HG03439 (cell line): ENCODE measurements around the gene P2RX1.
"Not testable (repeated sequence)": the region's sequence is repeated elsewhere in the genome, so short reads cannot be mapped to it uniquely, and the experiment has no call there.

Experiments used
- ATAC-seq: cut with Tn5 transposase; IDR thresholded peaks from one replicate; pipeline ENCODE4 v1.9.1; 2021; ENCODE audit warnings: mild to moderate bottlenecking, moderate library complexity; ENCODE audit not compliant: unreplicated experiment

The P2RX1 gene

GRCh38 chr17:3952186-3952585 is 35.9 kb upstream of the P2RX1 start:
- ATAC-seq, result no peak

GRCh38 chr17:3951420-3951819 is 35.2 kb upstream of the P2RX1 start:
- ATAC-seq, result no peak

- ATAC-seq, result no peak
Observed at GRCh38 chr17:3951003-3951402, 34.7 kb upstream of the P2RX1 start.

GRCh38 chr17:3950584-3950983 is 34.3 kb upstream of the P2RX1 start:
- ATAC-seq, result no peak

GRCh38 chr17:3949418-3949817 is 33.2 kb upstream of the P2RX1 start:
- ATAC-seq, result no peak

- not testable (repeated sequence) for ATAC-seq
Observed at GRCh38 chr17:3948551-3948950, 32.3 kb upstream of the P2RX1 start.

GRCh38 chr17:3947318-3947810 is 31.1 kb upstream of the P2RX1 start:
- ATAC-seq, result no peak

- ATAC-seq, result no peak
Observed at GRCh38 chr17:3946711-3947235, 30.5 kb upstream of the P2RX1 start.

- ATAC-seq, result no peak
Observed at GRCh38 chr17:3944485-3945388, 28.5 kb upstream of the P2RX1 start.

GRCh38 chr17:3943240-3943891 is 27.1 kb upstream of the P2RX1 start:
- no peak for ATAC-seq

GRCh38 chr17:3940965-3941698 is 24.9 kb upstream of the P2RX1 start:
- no peak for ATAC-seq

GRCh38 chr17:3937359-3937758 is 21.1 kb upstream of the P2RX1 start:
- ATAC-seq, result no peak

GRCh38 chr17:3935825-3936355 is 19.6 kb upstream of the P2RX1 start:
- no peak for ATAC-seq

GRCh38 chr17:3935140-3935542 is 18.9 kb upstream of the P2RX1 start:
- ATAC-seq, result no peak

- ATAC-seq, result no peak
Observed at GRCh38 chr17:3929764-3930163, 13.5 kb upstream of the P2RX1 start.

- ATAC-seq, result no peak
Observed at GRCh38 chr17:3929181-3929580, 12.9 kb upstream of the P2RX1 start.

GRCh38 chr17:3928406-3928805 is 12.1 kb upstream of the P2RX1 start:
- ATAC-seq, result no peak

GRCh38 chr17:3927628-3928340 is 11.5 kb upstream of the P2RX1 start:
- ATAC-seq, result no peak

GRCh38 chr17:3926860-3927627 is 10.8 kb upstream of the P2RX1 start:
- no peak for ATAC-seq
